GM23248 (cell line): ENCODE measurements around the gene KRT36.

Experiments
- EZH2 ChIP-seq: fragments of 200-600 bp; sonication (generic); IDR thresholded peaks from 2 replicates; pipeline ENCODE4 v1.6.1; 2018; ENCODE audit warnings: antibody characterized with exemption, mild to moderate bottlenecking; ENCODE audit not compliant: insufficient read depth, poor library complexity, severe bottlenecking
- EZH2phosphoT487 ChIP-seq: fragments of 200-600 bp; sonication (generic); IDR thresholded peaks from 2 replicates; pipeline ENCODE4 v1.6.1; 2018; ENCODE audit warnings: antibody characterized with exemption, moderate library complexity, mild to moderate bottlenecking, low read depth; ENCODE audit not compliant: insufficient read depth

DNA sequence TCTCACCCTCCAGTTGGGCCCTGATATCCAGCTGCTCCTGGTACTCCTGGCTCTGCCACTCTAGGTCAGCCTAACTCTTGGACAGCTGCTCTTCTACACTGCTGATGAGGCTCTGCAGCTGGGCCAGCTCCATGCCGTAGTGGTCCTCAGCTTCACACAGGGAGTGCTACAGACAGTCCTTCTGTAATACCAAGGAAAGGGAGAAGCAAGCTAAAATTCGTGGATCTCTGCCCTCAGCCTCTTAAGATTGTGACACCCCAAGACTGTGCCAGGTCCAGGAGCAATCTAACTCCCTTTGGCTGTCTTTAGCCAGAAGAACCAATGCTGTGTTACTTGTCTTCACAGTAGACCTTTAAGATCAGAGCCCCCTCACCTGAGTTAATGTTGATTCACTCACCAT, 41.2 kb downstream of the KRT36 start:
- TF ChIP-seq EZH2 = no peak
- no peak for TF ChIP-seq EZH2phosphoT487
